ENCODE measurements around the gene GALNTL6.
A peak's percentile ranks its signal among the peaks of the same experiment; 100 is the strongest.

Gene GALNTL6

DNA sequence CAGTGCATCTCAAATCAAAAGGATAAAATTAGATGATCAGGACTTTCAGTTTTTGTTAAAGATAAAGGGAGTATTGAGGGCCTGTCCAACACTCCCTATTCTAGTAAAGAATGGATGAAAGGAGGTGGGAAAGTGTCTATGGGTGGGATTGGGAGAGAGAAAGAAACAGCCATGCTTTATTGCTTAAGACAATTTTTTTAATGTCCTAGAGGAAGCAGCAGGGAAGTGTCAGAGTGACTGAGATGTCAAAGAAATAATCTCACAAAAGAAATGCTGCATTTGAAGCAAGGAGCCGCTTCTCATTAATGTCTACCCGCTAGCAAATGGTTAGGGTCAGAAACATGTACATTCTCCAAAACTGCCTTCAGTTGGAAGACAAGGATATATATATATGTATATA is 1238.0 kb downstream of the GALNTL6 start:
- no peak for DNase-seq (ENCODE audit: low spot score)
- no peak for FAIRE-seq

DNA sequence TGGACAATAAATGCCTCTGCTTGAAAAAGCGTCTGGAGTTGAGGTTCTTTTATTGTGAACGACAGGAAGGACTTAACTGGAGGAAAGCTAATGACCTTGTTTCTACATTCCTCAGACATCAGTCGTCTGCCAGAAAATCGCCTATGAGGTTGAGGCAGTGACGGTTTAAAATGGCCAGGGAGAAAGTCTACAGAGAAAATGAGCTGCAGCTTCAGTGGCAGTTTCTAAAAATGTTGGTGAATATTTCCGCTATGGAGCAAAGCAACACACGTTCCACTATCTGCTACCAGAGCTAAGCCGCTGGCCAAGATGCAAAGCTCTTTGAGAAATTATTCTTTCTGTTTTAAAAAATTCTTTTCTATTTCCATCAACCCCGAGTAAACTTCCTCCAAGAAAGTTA is 1238.5 kb downstream of the GALNTL6 start:
- no peak for DNase-seq (ENCODE audit: low spot score)
- no peak for FAIRE-seq

DNA sequence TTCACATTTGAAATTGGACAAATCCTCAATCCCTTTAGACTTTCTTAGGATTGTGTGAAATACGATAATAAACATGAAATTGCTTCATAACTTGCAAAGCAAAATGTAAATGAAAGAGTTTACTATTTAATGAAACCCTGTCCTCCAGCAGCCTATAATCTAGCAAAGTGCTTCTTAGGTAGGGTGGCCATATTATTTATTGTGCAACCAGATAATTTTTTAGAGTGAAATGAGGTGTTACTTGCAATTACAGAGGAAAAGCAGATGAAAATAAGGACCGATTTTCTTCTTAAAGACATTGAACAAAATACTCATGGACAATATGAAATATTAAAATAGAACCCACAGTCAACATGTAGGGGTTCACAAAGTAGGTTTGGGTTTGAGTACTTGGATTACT is 1239.2 kb downstream of the GALNTL6 start:
- FAIRE-seq, result no peak
- DNase-seq (ENCODE audit: low spot score), result no peak

DNA sequence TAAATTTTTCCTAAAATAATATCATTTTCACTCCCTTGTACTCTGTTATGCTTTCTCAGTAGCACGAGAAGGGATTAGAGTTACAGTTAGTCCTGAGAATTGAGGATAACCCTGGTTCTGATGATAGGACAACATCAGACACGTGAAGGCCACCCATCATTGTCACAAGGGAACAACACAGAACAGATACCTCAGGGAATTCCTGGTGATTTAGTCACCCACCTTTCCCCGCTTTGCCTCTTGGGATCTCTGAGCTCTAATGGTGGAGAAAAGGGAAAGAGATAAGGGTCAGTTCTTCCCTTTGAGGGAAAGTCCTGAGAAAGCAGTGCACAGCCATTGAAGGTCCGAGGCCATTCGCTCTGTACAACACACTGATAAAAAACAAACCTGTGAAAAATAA is 1243.1 kb downstream of the GALNTL6 start:
- DNase-seq (ENCODE audit: low spot score), result peak; percentile 57
- no peak for FAIRE-seq

DNA sequence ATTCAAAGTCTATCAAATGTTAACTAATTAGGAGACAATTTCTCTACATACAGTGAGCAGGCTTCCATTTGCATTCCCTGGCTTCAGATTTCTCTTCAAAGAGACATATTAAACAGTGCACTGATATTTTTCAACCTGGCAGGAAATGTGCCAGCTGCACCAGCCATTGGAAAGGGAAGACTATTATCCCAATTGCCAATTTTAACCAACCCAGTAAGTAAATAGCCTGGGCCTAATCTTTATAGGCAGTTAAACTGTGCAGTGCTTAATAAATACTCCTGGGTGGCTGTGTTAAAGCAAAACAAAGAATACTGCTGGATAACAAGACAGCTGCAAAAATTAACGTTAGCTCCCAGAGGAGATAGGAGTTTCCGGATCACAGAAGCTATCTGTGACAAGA is 1243.5 kb downstream of the GALNTL6 start:
- FAIRE-seq, result no peak
- DNase-seq (ENCODE audit: low spot score), result no peak

DNA sequence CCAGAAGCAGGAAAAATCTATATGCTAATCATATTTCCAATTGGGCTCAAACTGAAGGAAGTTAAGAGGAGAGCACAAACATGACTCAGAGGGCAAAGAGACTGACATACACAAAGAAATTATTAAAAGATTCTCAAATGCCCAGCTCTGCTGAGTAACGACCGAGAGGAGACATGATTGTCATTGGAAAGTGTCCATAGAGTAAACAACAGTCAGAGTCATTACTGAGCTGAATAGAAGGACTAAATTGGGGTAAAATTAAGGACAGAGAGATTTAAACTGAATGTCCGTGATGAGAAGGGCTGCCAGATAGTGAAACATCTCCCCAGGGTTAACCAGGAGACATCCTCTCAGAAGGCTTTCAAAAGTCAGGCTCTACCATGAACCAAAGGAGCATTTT is 1244.2 kb downstream of the GALNTL6 start:
- FAIRE-seq (peak; percentile 65), DNase-seq (ENCODE audit: low spot score) (peak; percentile 44)

DNA sequence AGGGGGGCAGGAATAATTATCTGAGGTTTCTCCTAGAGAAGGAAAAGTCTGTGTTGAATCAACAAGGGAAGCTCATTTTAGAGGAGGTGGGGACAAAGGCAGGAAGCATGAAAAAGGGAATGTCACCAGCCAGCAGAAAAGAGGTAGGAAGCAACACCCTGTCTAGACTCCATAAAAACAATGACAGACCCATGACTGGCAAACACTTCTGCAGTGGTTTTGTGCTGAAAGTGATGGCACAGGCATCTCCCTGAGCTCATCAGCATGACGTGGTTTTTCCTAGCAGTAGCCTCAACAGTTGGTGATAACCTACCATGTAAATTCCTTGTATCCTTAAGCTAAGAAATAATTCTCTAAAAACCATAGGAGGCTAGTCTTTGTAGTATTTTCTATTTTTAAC is 1244.7 kb downstream of the GALNTL6 start:
- FAIRE-seq (peak; percentile 54), DNase-seq (ENCODE audit: low spot score) (peak; percentile 78)

DNA sequence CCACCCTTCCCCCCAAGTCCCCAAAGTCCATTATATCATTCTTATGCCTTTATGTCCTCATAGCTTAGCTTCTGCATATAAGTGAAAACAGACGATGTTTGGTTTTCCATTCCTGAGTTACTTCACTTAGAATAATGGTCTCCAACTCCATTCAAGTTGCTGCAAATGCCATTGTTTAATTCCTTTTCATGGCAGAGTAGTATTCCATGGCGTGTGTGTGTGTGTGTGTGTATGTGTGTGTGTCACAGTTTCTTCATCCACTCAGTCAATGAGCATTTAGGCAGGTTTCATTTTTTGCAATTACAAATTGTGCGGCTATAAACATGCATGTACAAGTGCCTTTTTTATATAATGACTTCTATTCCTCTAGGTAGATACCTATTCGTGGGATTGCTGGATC is 1248.0 kb downstream of the GALNTL6 start:
- DNase-seq (ENCODE audit: low spot score) (no peak), FAIRE-seq (no peak)

DNA sequence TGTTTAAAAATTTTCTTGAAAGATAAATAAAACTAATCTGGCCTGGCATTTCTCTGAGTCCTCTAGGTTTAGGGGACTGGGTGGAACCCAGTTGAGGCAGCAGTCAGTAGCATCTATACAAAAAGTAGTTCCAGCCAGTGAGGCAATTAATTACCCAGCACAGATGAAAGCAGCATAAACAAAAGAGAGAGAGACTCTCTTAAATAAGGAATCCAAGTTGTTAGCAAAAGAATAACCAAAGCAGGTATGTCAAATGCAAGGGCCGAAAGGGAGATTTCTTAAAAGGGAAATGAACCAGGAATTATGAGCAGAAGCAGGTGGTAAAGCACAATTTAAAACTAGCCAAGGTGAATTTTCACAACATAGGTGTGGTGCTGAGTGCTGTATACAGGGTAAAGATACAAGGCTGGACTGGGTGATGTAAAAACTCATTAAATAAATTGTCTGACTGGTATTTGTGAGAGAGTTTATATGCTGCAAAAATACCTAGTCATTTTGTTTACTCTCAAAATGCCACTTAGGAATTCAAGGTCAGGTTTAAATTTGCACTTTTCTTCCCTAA is 1260.8 kb downstream of the GALNTL6 start:
- DNase-seq (ENCODE audit: low spot score) (no peak), FAIRE-seq (no peak)

DNA sequence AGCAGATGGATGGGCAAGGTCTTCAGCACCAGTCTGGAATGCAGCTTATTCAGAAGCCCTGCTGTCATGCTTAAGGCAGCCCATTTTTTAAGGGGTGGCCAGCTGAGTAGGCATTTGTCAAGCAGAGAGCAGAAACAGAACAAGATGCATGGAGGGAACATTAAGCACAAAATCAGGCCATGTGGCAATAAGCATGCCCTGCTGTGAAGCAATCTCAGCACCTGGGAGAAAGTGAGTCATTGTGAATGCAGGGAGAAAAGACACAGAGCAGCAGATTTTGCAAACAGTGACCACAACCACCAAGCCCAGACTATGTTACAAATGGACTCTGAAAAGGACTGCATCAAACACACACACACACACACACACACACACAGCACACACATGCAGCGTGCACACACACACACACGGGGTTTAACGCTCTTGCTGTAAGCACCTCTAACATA is 1261.3 kb downstream of the GALNTL6 start:
- FAIRE-seq (peak; percentile 91), DNase-seq (ENCODE audit: low spot score) (peak; percentile 85)

DNA sequence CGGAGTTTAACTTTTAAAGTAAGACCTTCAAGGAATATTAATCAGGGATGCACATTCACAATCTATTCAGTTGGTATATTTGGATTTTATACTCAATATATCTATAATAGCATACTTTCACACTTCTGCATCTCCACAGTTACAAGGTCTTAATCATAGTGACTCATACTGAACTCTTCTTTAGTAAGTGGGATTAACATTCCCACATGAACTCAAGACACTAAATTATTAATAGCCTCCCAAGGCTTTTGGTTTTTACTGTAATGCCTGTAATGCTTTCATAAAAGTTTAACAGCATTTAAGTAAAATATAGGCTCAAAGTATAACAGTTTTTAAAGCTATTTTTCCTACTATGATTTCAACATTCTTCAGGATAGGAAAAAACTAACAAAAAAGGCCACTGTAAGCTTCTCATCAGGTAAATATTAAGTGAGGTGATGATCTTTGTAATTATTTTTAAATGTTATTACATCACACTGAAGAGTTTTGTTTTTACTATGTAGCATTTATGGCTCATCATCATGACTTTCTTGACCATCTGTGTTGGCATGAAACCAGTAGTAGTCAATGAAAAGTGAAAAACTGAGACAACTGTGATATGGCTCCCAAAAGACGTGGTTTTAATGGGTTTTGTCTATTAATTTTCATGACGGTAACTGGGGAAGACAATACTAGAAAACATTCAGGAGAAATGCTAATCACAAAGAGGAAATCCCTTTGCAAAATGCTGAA is 1263.9 kb downstream of the GALNTL6 start:
- FAIRE-seq, result peak; percentile 91

DNA sequence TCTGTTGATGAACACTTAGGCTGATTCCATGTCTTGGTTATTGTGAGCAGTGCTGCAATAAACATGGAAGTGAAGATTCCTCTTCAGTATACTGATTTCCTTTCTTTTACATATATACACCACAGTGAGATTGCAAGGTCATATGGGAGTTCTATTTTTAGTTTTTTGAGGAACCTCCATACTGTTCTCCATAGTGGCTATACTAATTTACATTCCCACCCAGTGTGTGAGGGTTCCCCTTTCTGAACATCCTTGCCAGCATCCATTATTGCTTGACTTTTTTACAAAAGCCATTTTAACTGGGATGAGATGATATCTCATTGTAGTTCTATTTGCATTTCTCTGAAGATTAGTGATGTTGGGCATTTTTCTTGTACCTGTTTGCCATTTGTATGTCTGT is 1274.9 kb downstream of the GALNTL6 start:
- FAIRE-seq, result no peak
- DNase-seq (ENCODE audit: low spot score), result no peak

More for the DNA sequence above, 1263.9 kb downstream of the GALNTL6 start:
- DNase-seq (ENCODE audit: low spot score), result peak; percentile 76

All from RCC 7860 (cell line).